GM12873 (cell line): ENCODE measurements around the gene GSK3B.

Source experiments
- TF ChIP-seq, protein P1 (sequence below): IDR thresholded peaks from 2 replicates; pipeline ENCODE4 v1.5.1; 2012; ENCODE audit warnings: low read depth, mild to moderate bottlenecking, moderate library complexity, low read length, control low read depth; ENCODE audit not compliant: insufficient read depth; ENCODE audit errors: missing control alignments

Gene GSK3B

DNA sequence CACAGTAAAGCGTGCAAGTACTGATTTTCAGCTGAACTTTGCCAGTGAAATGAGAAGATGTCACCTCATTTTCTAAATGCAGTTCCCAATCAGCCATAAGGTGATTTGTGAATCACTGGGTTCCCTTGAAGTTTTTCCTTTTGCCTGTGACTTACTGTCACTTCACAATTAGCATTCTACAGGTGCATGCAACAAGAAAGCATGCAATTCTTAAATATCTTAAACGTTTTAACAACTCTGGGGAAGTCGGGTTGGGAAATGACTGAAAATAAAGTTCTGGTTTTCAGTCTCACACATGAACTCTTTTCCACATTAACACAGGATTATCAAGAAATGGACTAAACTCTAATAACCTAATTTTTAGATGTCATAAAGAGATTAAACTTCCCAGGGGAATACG is 5.2 kb downstream of the GSK3B start:
- TF ChIP-seq, protein P1, sequence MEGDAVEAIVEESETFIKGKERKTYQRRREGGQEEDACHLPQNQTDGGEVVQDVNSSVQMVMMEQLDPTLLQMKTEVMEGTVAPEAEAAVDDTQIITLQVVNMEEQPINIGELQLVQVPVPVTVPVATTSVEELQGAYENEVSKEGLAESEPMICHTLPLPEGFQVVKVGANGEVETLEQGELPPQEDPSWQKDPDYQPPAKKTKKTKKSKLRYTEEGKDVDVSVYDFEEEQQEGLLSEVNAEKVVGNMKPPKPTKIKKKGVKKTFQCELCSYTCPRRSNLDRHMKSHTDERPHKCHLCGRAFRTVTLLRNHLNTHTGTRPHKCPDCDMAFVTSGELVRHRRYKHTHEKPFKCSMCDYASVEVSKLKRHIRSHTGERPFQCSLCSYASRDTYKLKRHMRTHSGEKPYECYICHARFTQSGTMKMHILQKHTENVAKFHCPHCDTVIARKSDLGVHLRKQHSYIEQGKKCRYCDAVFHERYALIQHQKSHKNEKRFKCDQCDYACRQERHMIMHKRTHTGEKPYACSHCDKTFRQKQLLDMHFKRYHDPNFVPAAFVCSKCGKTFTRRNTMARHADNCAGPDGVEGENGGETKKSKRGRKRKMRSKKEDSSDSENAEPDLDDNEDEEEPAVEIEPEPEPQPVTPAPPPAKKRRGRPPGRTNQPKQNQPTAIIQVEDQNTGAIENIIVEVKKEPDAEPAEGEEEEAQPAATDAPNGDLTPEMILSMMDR, result no peak

DNA sequence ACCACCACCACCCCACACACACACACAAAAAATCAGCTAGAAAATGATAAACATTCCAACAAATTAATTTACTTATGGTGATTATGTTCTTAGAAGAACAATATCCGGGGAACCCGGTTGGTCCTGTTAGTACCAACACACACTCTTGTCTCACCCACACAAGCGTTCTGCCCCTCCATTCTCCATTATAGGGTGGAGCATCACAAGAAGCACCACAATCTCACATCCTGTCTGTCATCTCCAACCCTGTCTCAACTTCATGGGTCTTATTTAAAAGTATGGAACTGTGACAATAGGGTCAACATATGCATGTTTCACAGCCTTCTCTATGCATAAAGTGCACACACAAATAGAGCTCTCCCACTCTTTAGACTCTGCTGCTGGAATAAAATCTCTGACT is 5.6 kb downstream of the GSK3B start:
- TF ChIP-seq, protein P1, result no peak

DNA sequence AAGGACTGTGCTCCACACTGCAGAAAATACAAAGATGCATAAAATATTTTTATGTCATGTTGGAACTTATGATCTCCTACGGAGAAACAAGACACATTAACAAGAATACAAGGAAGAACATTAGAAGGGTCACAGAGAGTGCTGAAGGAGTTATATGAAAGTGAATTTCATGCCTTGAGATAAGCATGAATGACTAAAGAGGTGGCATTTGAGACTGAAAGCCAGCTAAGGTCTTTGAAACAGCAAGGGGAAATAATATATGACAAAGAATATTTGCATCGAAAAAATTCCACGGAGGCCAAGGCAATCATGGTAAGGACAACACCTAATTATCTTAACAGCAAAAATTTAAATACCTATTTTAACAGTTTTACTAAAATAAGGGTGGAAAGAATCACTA is 12.5 kb downstream of the GSK3B start:
- TF ChIP-seq, protein P1, result no peak

DNA sequence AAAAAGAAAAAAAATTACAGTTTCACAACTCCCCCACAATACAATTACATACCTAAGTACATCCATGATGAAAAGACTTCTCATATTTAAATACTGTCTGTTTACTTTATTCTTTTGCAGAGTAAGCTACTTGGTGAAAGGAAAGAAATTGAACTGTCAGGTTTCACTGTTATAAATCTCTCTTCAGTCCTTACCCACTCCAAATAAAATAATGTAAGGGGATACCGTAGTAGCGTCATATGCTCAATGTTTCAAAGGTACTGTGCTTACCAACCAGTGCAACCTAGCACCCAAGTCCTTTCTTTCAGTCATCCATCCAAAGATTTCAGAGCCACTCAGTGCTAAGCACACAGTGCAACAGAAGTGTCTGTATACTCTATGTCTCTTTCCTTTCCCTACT is 13.4 kb downstream of the GSK3B start:
- TF ChIP-seq, protein P1, result no peak

DNA sequence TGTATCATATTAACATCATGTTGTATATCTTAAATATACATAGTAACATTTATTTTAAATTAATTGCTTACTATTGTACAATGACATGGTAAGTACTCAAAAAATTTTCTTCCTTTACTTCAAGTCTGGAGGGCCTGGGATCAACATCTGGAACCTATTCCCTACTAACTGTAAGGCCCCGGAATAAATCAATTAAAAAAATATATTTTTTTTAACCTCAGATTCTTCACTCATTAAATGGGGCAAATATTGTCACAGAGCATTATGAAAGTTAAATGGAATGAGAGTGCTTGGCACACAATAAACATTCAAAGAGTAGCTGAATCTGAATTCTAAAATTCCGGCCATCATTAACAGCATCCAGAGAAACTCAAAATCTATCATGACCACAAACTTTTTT is 16.5 kb downstream of the GSK3B start:
- TF ChIP-seq, protein P1, result no peak

DNA sequence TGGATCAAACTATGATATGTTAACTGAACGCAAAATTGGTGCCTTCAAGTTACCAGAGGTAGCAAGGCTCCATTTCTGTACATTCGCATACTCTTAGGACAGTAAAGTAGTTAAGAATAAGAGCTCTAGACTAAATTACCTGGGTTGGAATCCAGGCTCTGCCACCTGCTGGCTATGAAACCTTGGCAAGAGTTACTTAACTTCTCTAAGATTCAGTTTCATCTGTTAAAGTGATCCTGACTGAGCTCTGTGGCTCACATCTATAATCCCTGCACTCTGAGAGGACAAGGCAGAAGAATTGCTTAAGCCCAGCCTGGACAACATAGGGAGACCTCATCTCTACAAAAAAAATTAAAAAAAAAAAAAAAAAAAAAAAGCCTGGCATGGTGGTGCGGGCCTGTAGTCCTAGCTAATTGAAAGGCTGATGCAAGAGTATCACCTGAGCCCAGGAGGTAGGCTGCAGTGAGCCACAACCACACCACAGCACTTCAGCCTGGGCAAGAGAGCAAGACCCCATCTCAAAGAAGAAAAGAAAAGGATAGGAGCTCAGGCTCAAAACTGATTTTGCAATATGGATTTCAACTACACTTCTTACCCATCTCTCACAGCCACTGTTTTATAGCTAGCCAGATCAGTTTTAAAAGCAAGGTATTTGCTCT is 21.3 kb downstream of the GSK3B start:
- TF ChIP-seq, protein P1, result peak; percentile 28

DNA sequence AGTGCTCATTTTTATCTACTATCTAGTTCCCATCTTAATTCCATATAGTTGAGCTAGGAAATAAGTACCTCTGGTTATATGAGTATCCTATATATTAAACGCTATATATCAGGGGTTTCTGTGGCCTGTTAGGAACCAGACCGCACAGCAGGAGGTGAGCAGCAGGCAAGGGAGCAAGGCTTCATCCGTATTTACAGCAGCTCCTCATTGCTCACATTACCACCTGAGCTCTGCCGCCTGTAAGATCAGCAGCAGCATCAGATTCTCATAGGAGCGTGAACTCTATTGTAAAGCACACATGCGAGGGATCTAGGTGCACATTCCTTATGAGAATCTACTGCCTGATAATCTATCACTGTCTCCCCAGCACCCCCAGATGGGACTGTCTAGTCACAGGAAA is 23.0 kb downstream of the GSK3B start:
- TF ChIP-seq, protein P1, result no peak
